ENCODE results near the gene PTPRO.

The PTPRO gene

DNA sequence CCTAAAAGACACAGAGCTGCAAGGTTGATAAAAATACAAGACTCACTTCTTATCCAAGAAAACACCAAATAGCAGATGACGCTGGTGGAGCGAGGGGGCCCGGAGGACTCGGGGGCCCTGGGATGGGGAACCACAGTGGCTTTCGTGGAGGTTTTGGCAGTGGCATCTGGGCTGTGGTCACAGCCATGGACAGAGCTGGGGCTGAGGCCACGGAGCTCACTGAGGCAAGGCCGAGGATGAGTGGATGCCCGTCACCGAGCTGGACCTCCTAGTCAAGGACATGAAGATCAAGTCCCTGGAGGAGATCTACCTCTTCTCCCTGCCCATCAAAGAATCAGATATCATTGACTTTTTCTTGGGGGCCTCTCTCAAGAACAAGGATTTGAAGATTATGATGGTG is 117.2 kb downstream of the PTPRO start:
- Histone ChIP-seq H3F3A (ENCODE audit: insufficient read depth) (no peaks in the 10 kb centered on the region), H2AFZ (ENCODE audit: low read depth, low read length, severe bottlenecking) (no peak overlapping the region), H3K4me2 (ENCODE audit: low read depth, low read length, poor library complexity, severe bottlenecking) (no peak overlapping the region), H3K79me2 (ENCODE audit: insufficient read depth, low read length) (no peaks in the 10 kb centered on the region), H3K4me3 (ENCODE audit: insufficient read depth, low read length, poor library complexity, severe bottlenecking) (no peak overlapping the region), H4K20me1 (ENCODE audit: low read depth, low read length) (no peaks in the 10 kb centered on the region), H3K27ac (ENCODE audit: low read depth, low read length) (no peak overlapping the region), H3K9me2 (replicated peaks; ENCODE audit: insufficient read depth, low read length) (no peaks in the 10 kb centered on the region), H3K9ac (ENCODE audit: low read length) (no peak overlapping the region), H3K27me3 (ENCODE audit: low read length) (no peaks in the 10 kb centered on the region), H3K9me3 (ENCODE audit: insufficient read depth, low read length) (no peaks in the 10 kb centered on the region), H3K36me3 (ENCODE audit: low read length) (no peaks in the 10 kb centered on the region)
- TF ChIP-seq EZH2phosphoT487 (conservative IDR thresholded peaks at IDR 0.05; ENCODE audit: low read length): no peak
- TF ChIP-seq, protein P1, sequence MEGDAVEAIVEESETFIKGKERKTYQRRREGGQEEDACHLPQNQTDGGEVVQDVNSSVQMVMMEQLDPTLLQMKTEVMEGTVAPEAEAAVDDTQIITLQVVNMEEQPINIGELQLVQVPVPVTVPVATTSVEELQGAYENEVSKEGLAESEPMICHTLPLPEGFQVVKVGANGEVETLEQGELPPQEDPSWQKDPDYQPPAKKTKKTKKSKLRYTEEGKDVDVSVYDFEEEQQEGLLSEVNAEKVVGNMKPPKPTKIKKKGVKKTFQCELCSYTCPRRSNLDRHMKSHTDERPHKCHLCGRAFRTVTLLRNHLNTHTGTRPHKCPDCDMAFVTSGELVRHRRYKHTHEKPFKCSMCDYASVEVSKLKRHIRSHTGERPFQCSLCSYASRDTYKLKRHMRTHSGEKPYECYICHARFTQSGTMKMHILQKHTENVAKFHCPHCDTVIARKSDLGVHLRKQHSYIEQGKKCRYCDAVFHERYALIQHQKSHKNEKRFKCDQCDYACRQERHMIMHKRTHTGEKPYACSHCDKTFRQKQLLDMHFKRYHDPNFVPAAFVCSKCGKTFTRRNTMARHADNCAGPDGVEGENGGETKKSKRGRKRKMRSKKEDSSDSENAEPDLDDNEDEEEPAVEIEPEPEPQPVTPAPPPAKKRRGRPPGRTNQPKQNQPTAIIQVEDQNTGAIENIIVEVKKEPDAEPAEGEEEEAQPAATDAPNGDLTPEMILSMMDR (IDR thresholded peaks at IDR 0.05; ENCODE audit: insufficient read depth, low read length, poor library complexity, severe bottlenecking): no peak

DNA sequence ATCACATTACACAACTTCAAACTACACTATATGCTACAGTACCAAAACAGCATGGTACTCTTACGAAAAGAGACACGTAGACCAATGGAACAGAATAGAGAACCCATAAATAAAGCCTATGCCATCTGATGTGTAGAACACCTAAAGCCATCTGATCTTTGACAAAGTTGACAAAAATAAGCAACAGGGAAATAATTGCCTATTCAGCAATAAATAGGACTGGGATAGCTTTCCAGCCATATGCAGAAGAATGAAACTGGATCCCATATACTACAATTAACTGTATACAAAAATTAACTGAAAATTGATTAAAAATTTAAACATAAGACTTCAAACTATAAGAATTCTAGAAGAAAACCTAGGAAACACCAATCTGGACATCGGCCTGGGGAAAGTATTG is 120.7 kb downstream of the PTPRO start:
- Histone ChIP-seq H3K9me2 (replicated peaks; ENCODE audit: insufficient read depth, low read length) (no peaks in the 10 kb centered on the region), H3K4me3 (ENCODE audit: insufficient read depth, low read length, poor library complexity, severe bottlenecking) (no peak overlapping the region), H3F3A (ENCODE audit: insufficient read depth) (no peaks in the 10 kb centered on the region), H3K4me2 (ENCODE audit: low read depth, low read length, poor library complexity, severe bottlenecking) (no peak overlapping the region), H3K79me2 (ENCODE audit: insufficient read depth, low read length) (no peaks in the 10 kb centered on the region), H3K27me3 (ENCODE audit: low read length) (no peaks in the 10 kb centered on the region), H3K9ac (ENCODE audit: low read length) (no peak overlapping the region), H4K20me1 (ENCODE audit: low read depth, low read length) (no peaks in the 10 kb centered on the region), H3K9me3 (ENCODE audit: insufficient read depth, low read length) (no peaks in the 10 kb centered on the region), H3K27ac (ENCODE audit: low read depth, low read length) (no peak overlapping the region), H3K36me3 (ENCODE audit: low read length) (no peaks in the 10 kb centered on the region), H2AFZ (ENCODE audit: low read depth, low read length, severe bottlenecking) (no peak overlapping the region)
- TF ChIP-seq, protein P1 (IDR thresholded peaks at IDR 0.05; ENCODE audit: insufficient read depth, low read length, poor library complexity, severe bottlenecking): no peak
- TF ChIP-seq EZH2phosphoT487 (conservative IDR thresholded peaks at IDR 0.05; ENCODE audit: low read length): no peak

DNA sequence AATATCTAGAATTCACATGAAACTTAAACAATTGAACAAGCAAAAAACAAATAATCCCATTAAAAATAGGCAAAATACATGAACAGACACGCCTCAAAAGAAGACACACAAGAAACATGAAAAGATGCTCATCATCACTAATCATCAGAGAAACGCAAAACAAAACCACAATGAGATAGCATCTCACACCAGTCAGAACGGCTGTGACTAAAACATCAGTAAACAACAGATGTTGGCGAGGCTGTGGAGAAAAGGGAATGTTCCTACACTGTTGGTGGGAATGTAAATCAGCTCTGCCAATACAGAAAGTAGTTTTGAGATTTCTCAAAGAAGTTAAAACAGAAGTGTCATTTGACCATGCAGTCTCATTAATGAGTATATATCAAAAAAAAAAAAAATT is 121.3 kb downstream of the PTPRO start:
- Histone ChIP-seq H4K20me1 (ENCODE audit: low read depth, low read length) (no peaks in the 10 kb centered on the region), H2AFZ (ENCODE audit: low read depth, low read length, severe bottlenecking) (no peak overlapping the region), H3K4me2 (ENCODE audit: low read depth, low read length, poor library complexity, severe bottlenecking) (no peak overlapping the region), H3K9me3 (ENCODE audit: insufficient read depth, low read length) (no peaks in the 10 kb centered on the region), H3K36me3 (ENCODE audit: low read length) (no peaks in the 10 kb centered on the region), H3F3A (ENCODE audit: insufficient read depth) (no peaks in the 10 kb centered on the region), H3K27me3 (ENCODE audit: low read length) (no peaks in the 10 kb centered on the region), H3K4me3 (ENCODE audit: insufficient read depth, low read length, poor library complexity, severe bottlenecking) (no peak overlapping the region), H3K9me2 (replicated peaks; ENCODE audit: insufficient read depth, low read length) (no peaks in the 10 kb centered on the region), H3K9ac (ENCODE audit: low read length) (no peak overlapping the region), H3K79me2 (ENCODE audit: insufficient read depth, low read length) (no peaks in the 10 kb centered on the region), H3K27ac (ENCODE audit: low read depth, low read length) (no peak overlapping the region)
- TF ChIP-seq EZH2phosphoT487 (conservative IDR thresholded peaks at IDR 0.05; ENCODE audit: low read length): no peak
- TF ChIP-seq, protein P1 (IDR thresholded peaks at IDR 0.05; ENCODE audit: insufficient read depth, low read length, poor library complexity, severe bottlenecking): no peak
